ENCODE data around the gene STC2.

- TF ChIP-seq FOXP2 (optimal IDR thresholded peaks at IDR 0.05; ENCODE audit: control extremely low read depth, extremely low read length, insufficient read depth) (no peak), EZH2 (IDR thresholded peaks at IDR 0.05) (no peak), POLR2AphosphoS5 (IDR thresholded peaks at IDR 0.05; ENCODE audit: borderline replicate concordance, low read depth, low read length) (no peak)
Observed at GRCh38 chr5:173288632-173289031, 39.6 kb downstream of the STC2 start.
